GM21529 (cell line): ENCODE results near the gene OR10G6.
"Not testable (repeated sequence)": the region's sequence is repeated elsewhere in the genome, so short reads cannot be mapped to it uniquely, and the experiment has no call there.

Experiments
- ATAC-seq: cut with Tn5 transposase; IDR thresholded peaks from one replicate; pipeline ENCODE4 v1.9.1; 2021; ENCODE audit not compliant: unreplicated experiment

The OR10G6 gene

GRCh38 chr11:123995119-123995518 is at the start of gene OR10G6:
Gene OR10G6, minus strand, starts transcription at chr11:123995161. Its CDS starts 0 bp downstream, at chr11:123995161.
- no peak for ATAC-seq

GRCh38 chr11:124043420-124043819 is 48.5 kb upstream of the OR10G6 start:
- no peak for ATAC-seq

- ATAC-seq: no peak
These were observed 46.3 kb upstream of the OR10G6 start, which contains the start of gene OR10G7 for GRCh38 chr11:124041254-124041653. Gene OR10G7, minus strand, starts transcription at chr11:124041325. Its CDS starts 2,324 bp downstream, at chr11:124039001.

- no peak for ATAC-seq
These were observed 44.6 kb upstream of the OR10G6 start for GRCh38 chr11:124039557-124039956.

GRCh38 chr11:124036666-124037065 is 41.7 kb upstream of the OR10G6 start:
- ATAC-seq: no peak

- no peak for ATAC-seq
These were observed 31.5 kb upstream of the OR10G6 start, which contains the start of gene OR10G8 for GRCh38 chr11:124026498-124026897. Gene OR10G8, plus strand, starts transcription at chr11:124026798. Its CDS starts 2,825 bp downstream, at chr11:124029623.

- ATAC-seq: not testable (repeated sequence)
These were observed 20.9 kb upstream of the OR10G6 start for GRCh38 chr11:124015837-124016236.

GRCh38 chr11:124012697-124013096 is 17.7 kb upstream of the OR10G6 start, which contains the start of gene OR10G4:
Gene OR10G4, plus strand, starts transcription at chr11:124012997. Its CDS starts 2,578 bp downstream, at chr11:124015575.
- no peak for ATAC-seq

- ATAC-seq: no peak
These were observed 15.7 kb downstream of the OR10G6 start for GRCh38 chr11:123979311-123979710.

- ATAC-seq: no peak
These were observed 17.1 kb downstream of the OR10G6 start, which contains the start of gene OR10S1 for GRCh38 chr11:123977731-123978347. Gene OR10S1, minus strand, starts transcription at chr11:123977781. Its CDS starts 117 bp downstream, at chr11:123977664.

GRCh38 chr11:123976770-123977560 is 18.0 kb downstream of the OR10G6 start:
- no peak for ATAC-seq

- ATAC-seq: no peak
These were observed 21.1 kb downstream of the OR10G6 start for GRCh38 chr11:123973816-123974215.

- ATAC-seq: no peak
These were observed 38.2 kb downstream of the OR10G6 start for GRCh38 chr11:123956752-123957151.

- no peak for ATAC-seq
These were observed 49.8 kb downstream of the OR10G6 start for GRCh38 chr11:123945132-123945531.
